OCI-LY3 (cell line): ENCODE measurements around the gene CACNA1I.

Experiments used
- CTCF ChIP-seq: fragments of 200-600, 300-600 bp; sonication (generic); IDR thresholded peaks from 2 replicates; pipeline ENCODE4 v1.5.1; 2014; ENCODE audit warnings: antibody characterized with exemption, low read length, low read depth
- EZH2phosphoT487 ChIP-seq: fragments of 200-600 bp; shearing (Covaris generic); IDR thresholded peaks from 2 replicates; pipeline ENCODE4 v1.6.1; 2018; ENCODE audit warnings: antibody characterized with exemption, mixed run types, low read depth

GRCh38 chr22:39731481-39731880 is 160.9 kb downstream of the CACNA1I start:
- no peak for TF ChIP-seq CTCF
- TF ChIP-seq EZH2phosphoT487, result no peak
